K562 (cell line): Measurements from ENCODE around the gene SHISA4. TPM values are rescaled to one million over a fixed set of nuclear protein-coding genes. Genes with fewer than 3 reads are reported as not detected.

Experiments used
- ATAC-seq: fragments of 200-7000 bp; cut with Tn5 transposase; 3 replicates; pipeline ENCODE4 v1.9.1; 2020; ENCODE audit warnings: moderate library complexity
- BruUV-seq: library from RNA; stranded (reverse); fragments of 400-500 nt; replicated peaks from 2 replicates; lab custom pipeline; 2021; lab: Mats Ljungman, UMichigan
- CTCF ChIA-PET: fragments of 300-600 bp; formaldehyde crosslinking; extraction: SDS; loops from one replicate; lab custom pipeline; 2021; ENCODE audit warnings: low intra/inter-chr PET ratio; lab: Yijun Ruan, JAX
- POLR2A ChIA-PET: fragments of 300-600, 350-650 bp; sonication (Branson Sonifier 250); formaldehyde crosslinking; extraction: SDS; loops from one replicate; lab custom pipeline; 2021; ENCODE audit warnings: antibody characterized with exemption, inconsistent platforms; lab: Yijun Ruan, JAX
- DNase-seq, 4 experiments: peaks; one replicate each; pipeline versions ENCODE4 v3.0.0 to v3.0.0-alpha.2; 2011 to 2018; ENCODE audit warnings: low spot score in 3 of 4, mixed read lengths in 3 of 4; ENCODE audit errors: extremely low read depth in 1 of 4
- FAIRE-seq: peaks from 2 replicates; lab custom pipeline; 2011; peaks lifted over from hg19 to GRCh38; lab: Jason Lieb, UNC
- H2AFZ ChIP-seq: 2 replicates; pipeline ENCODE4 v1.6.0; 2011; ENCODE audit warnings: low read depth, low read length, control low read depth, inconsistent platforms
- H3K27ac ChIP-seq: fragments of 200-600 bp; 3 replicates; pipeline ENCODE4 v1.8.0; 2011; ENCODE audit warnings: low read depth, mild to moderate bottlenecking, control low read depth, inconsistent platforms, low read length, moderate library complexity, mixed read lengths; ENCODE audit errors: extremely low read depth
- H3K27me3 ChIP-seq, 2 experiments: fragments of 300-600 bp in 1 of 2; 2 replicates in 1 of 2; 3 replicates in 1 of 2; pipeline versions ENCODE4 v1.6.0 to v1.8.0; 2011; ENCODE audit warnings: inconsistent platforms in 2 of 2, low read length in 2 of 2, mild to moderate bottlenecking in 1 of 2, mixed read lengths in 1 of 2, moderate library complexity in 1 of 2; ENCODE audit not compliant: control insufficient read depth in 2 of 2, insufficient read depth in 2 of 2
- H3K36me3 ChIP-seq: fragments of 300-600 bp; 3 replicates; pipeline ENCODE4 v1.8.0; 2011; ENCODE audit warnings: mild to moderate bottlenecking, low read length, inconsistent platforms; ENCODE audit not compliant: control insufficient read depth, insufficient read depth
- H3K4me1 ChIP-seq, 2 experiments: fragments of 200-600 bp in 1 of 2; replicated peaks in 1 of 2; 2 replicates in 1 of 2; 3 replicates in 1 of 2; pipeline versions ENCODE4 v1.5.1 to v1.8.0; 2011; ENCODE audit warnings: inconsistent platforms in 2 of 2, low read length in 2 of 2, mild to moderate bottlenecking in 1 of 2, mixed read lengths in 1 of 2, moderate library complexity in 1 of 2; ENCODE audit not compliant: control insufficient read depth in 2 of 2, insufficient read depth in 2 of 2
- H3K4me2 ChIP-seq: 2 replicates; pipeline ENCODE4 v1.6.1; 2011; ENCODE audit warnings: low read length, control low read depth, inconsistent platforms, mixed read lengths; ENCODE audit not compliant: insufficient read depth
- H3K4me3 ChIP-seq: fragments of 200-600 bp; sonication (generic), shearing (Covaris generic); 2 replicates; pipeline ENCODE4 v1.5.1; 2016; ENCODE audit warnings: control low read depth, inconsistent platforms
- H3K79me2 ChIP-seq: fragments of 200-600 bp; 3 replicates; pipeline ENCODE4 v1.8.0; 2011; ENCODE audit warnings: low read length, inconsistent platforms; ENCODE audit not compliant: control insufficient read depth, insufficient read depth
- H3K9ac ChIP-seq, 2 experiments: 2 replicates each; pipeline versions ENCODE4 v1.6.0 to v1.6.1; 2011; ENCODE audit warnings: low read depth in 2 of 2, low read length in 2 of 2, control low read depth in 1 of 2, inconsistent platforms in 1 of 2, mild to moderate bottlenecking in 1 of 2, mixed read lengths in 1 of 2; ENCODE audit not compliant: insufficient read depth in 1 of 2
- H3K9me1 ChIP-seq: one replicate; pipeline ENCODE4 v1.6.0; 2011; ENCODE audit warnings: inconsistent platforms, mild to moderate bottlenecking, low read length, moderate library complexity; ENCODE audit not compliant: control insufficient read depth, insufficient read depth
- H3K9me3 ChIP-seq: replicated peaks from 2 replicates; pipeline ENCODE4 v1.5.1; 2011; ENCODE audit warnings: low read depth, low read length, inconsistent platforms; ENCODE audit not compliant: control insufficient read depth, insufficient read depth
- H4K20me1 ChIP-seq: replicated peaks from 2 replicates; pipeline ENCODE4 v1.6.1; 2011; ENCODE audit warnings: low read length, inconsistent platforms, mixed read lengths; ENCODE audit not compliant: control insufficient read depth, insufficient read depth
- BMI1 ChIP-seq: fragments of 150-350 bp; IDR thresholded peaks from 2 replicates; pipeline ENCODE4 v1.6.1; 2014; ENCODE audit warnings: low read length
- CUX1 ChIP-seq: fragments of 200-800 bp; sonication (Bioruptor generic); IDR thresholded peaks from 2 replicates; pipeline ENCODE4 v1.6.1; 2016; ENCODE audit warnings: missing genetic modification characterization, missing compliant biosample characterization
- HOMEZ ChIP-seq: fragments of 250-450 bp; sonication (Bioruptor Pico); IDR thresholded peaks from 2 replicates; pipeline ENCODE4 v1.4.0; 2020; ENCODE audit warnings: mild to moderate bottlenecking, moderate library complexity
- MED1 ChIP-seq: sonication (generic); formaldehyde crosslinking; IDR thresholded peaks from 2 replicates; pipeline ENCODE4 v1.8.1; 2023; ENCODE audit warnings: missing genetic modification reagents, borderline replicate concordance
- POLR3A ChIP-seq: IDR thresholded peaks from 2 replicates; pipeline ENCODE4 v1.6.1; 2011; ENCODE audit warnings: borderline replicate concordance, mild to moderate bottlenecking, moderate library complexity; ENCODE audit not compliant: insufficient read length, insufficient read depth; ENCODE audit errors: extremely low read depth
- PTBP1 ChIP-seq: fragments of 200-400 bp; formaldehyde crosslinking; IDR thresholded peaks from 2 replicates; pipeline ENCODE4 v1.6.1; 2017; ENCODE audit warnings: low read depth, low read length
- RAD51 ChIP-seq: fragments of 450-650 bp; IDR thresholded peaks from 2 replicates; pipeline ENCODE4 v1.7.1; 2016; ENCODE audit warnings: low read depth, mild to moderate bottlenecking, borderline replicate concordance
- WHSC1 ChIP-seq: IDR thresholded peaks from one replicate; pipeline ENCODE4 v1.6.1; 2012; ENCODE audit warnings: low read length, control low read depth, inconsistent platforms
- ZNF79 ChIP-seq: fragments of 250-450 bp; sonication (Bioruptor Pico); IDR thresholded peaks from 2 replicates; pipeline ENCODE4 v1.4.0; 2020; ENCODE audit warnings: low read depth, mild to moderate bottlenecking, moderate library complexity
- WGBS: fragments of 100-300 bp; shearing (Covaris generic); methylation state at CpG from one replicate; pipeline ENCODE4 v1.1.6; 2016; ENCODE audit warnings: low coverage, mixed read lengths; ENCODE audit not compliant: insufficient coverage; ENCODE audit errors: missing lambda C conversion rate; 5-methylcytosine and 5-hydroxymethylcytosine counted together
- in situ Hi-C: fragments of 300-500 bp; cut with MboI; formaldehyde crosslinking; loops from 4 replicates; pipeline ENCODE4 v1.15.0; 2018; ENCODE audit warnings: inconsistent platforms, mixed read lengths
- intact Hi-C: fragments of 100-400 bp; cut with micrococcal nuclease; formaldehyde crosslinking; loops from 2 replicates; pipeline ENCODE4 v1.14.2; 2022
- polyA plus RNA-seq, 8 experiments: library from polyadenylated mRNA; depleted of rRNA in 4 of 8; stranded (reverse) in 5 of 8; unstranded in 3 of 8; fragments of >200 nt; fragmentation: Nextera tagmentation in 2 of 8; fragmentation: Illumina TruSeq in 1 of 8; extraction: Ambion mirVana in 2 of 8; extraction: Trizol in 1 of 8; gene quantifications; 2 replicates each; pipeline versions ENCODE4 v1.2.1 to v1.2.3, GENCODE V29; 2011 to 2014; ENCODE audit warnings: inconsistent platforms in 1 of 8, missing spikeins in 1 of 8
- total RNA-seq, 7 experiments: library from RNA; depleted of rRNA in 6 of 7; stranded (reverse); fragments of >200 nt in 6 of 7; fragmentation: Illumina TruSeq in 2 of 7; extraction: Trizol in 2 of 7; gene quantifications; 2 replicates each; pipeline versions ENCODE4 v1.2.1 to v1.2.3, GENCODE V29; 2011 to 2021; ENCODE audit warnings: low replicate concordance in 1 of 7

SHISA4 gene
- total and polyA plus RNA-seq, 9 of the 15 experiments (the other 6 are each of a cell fraction or from before 2014, with no cell fraction given): 0.15 to 0.95 (median 0.68) TPM; not detected in 2

- Histone ChIP-seq H4K20me1 (peaks cover 14% of the 10 kb centered on the region), H3K9ac (peak overlapping the region in 1 of 2 experiments; percentile 40; a peak in 1 of 4 replicates), H3K4me3 (no peak overlapping the region), H3K27me3 (no peaks in the 10 kb centered on the region), H2AFZ (no peak overlapping the region), H3K9me3 (no peaks in the 10 kb centered on the region), H3K36me3 (peaks cover 58% of the 10 kb centered on the region), H3K9me1 (no peaks in the 10 kb centered on the region), H3K27ac (no peak overlapping the region), H3K4me1 (peaks cover 4 to 17% of the 10 kb centered on the region in 2 experiments; a peak in 4 of 5 replicates), H3K4me2 (no peak overlapping the region), H3K79me2 (peaks cover 96% of the 10 kb centered on the region)
- in situ Hi-C loops (no loop called here), intact Hi-C loops (no loop called here)
- TF ChIP-seq MED1 (CRISPR knock-in tag) (no peak), WHSC1 (peak; percentile 54)
- FAIRE-seq (no peak), ATAC-seq (no peak), DNase-seq (no peak)
- BruUV-seq: no TSS peak
- ChIA-PET CTCF (no interaction called here), POLR2A (interaction anchor here (0.6 to 3.0 kb wide), 7 partner anchors 9 to 864 kb away, joined by 3 to 13 read pairs (median 4); partner anchors contain the start of gene IPO9)
- 90% methylated on average over 4 of the region's 4 CpGs for WGBS
Observed at GRCh38 chr1:201840055-201840454, 48.6 kb upstream of the SHISA4 start.

- in situ Hi-C loops (no loop called here), intact Hi-C loops (no loop called here)
- Histone ChIP-seq H2AFZ (no peak overlapping the region), H3K27me3 (no peaks in the 10 kb centered on the region), H3K9me3 (no peaks in the 10 kb centered on the region), H3K79me2 (peaks cover 96% of the 10 kb centered on the region), H3K9ac (no peak overlapping the region), H3K9me1 (no peaks in the 10 kb centered on the region), H3K4me3 (no peak overlapping the region), H3K4me1 (peaks cover 4 to 17% of the 10 kb centered on the region in 2 experiments; a peak in 4 of 5 replicates), H3K27ac (no peak overlapping the region), H4K20me1 (peaks cover 14% of the 10 kb centered on the region), H3K4me2 (no peak overlapping the region), H3K36me3 (peaks cover 54% of the 10 kb centered on the region)
- ATAC-seq (no peak), FAIRE-seq (no peak), DNase-seq (no peak)
- ChIA-PET POLR2A (interaction anchor here (0.6 to 3.0 kb wide), 7 partner anchors 8 to 863 kb away, joined by 3 to 13 read pairs (median 4); partner anchors contain the start of gene IPO9), CTCF (no interaction called here)
- BruUV-seq: no TSS peak
- WGBS: 67% methylated on average over 1 of the region's 1 CpG
- no peak for TF ChIP-seq CUX1 (CRISPR knock-in tag)
- TF ChIP-seq HOMEZ: no peak
- TF ChIP-seq RAD51: no peak
- TF ChIP-seq ZNF79: no peak
- TF ChIP-seq PTBP1: no peak
- no peak for TF ChIP-seq POLR3A
- TF ChIP-seq BMI1: no peak
Observed at GRCh38 chr1:201840490-201840889, 48.2 kb upstream of the SHISA4 start.
